Non-pigmented ciliary epithelial cell (primary cell): ENCODE results near the gene NPFFR1.
"Not testable (repeated sequence)": the region's sequence is repeated elsewhere in the genome, so short reads cannot be mapped to it uniquely, and the experiment has no call there.

Source experiments
- DNase-seq: peaks from one replicate; pipeline ENCODE4 v3.0.0-alpha.2; 2010; ENCODE audit warnings: low read depth

The NPFFR1 gene

GRCh38 chr10:70255329-70256299, 28.2 kb downstream of the NPFFR1 start:
- no peak for DNase-seq

DNA sequence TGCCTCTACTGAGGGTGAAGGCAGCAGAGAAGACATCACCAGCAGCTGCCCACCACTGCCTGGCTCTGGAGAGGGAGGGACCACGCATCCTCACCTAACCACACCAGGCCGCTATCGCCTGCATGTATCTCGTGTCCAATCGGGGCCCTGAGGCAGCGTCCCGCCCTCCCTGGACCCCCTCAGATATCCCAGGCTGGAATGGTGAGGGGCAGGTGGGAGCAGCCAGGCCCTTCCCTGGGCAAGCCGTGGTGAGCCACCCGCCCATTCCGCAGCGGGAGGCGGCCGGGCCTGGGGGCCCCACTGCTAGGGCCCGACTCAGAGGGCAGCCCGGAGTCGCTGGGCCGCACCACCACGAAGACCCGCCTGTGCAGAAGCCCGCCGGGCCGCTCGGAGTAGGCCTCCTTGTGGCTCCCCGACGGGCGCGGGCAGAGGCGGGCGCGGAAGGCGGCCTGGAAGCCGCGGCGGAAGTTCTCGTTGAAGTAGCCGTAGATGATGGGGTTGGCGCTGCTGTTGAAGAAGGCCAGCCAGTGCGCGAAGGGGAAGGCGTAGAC, 29.0 kb downstream of the NPFFR1 start:
- no peak for DNase-seq

- DNase-seq: no peak
Measured at GRCh38 chr10:70253878-70254765, 29.7 kb downstream of the NPFFR1 start.

- no peak for DNase-seq
Measured at GRCh38 chr10:70250961-70251680, 32.7 kb downstream of the NPFFR1 start.

DNA sequence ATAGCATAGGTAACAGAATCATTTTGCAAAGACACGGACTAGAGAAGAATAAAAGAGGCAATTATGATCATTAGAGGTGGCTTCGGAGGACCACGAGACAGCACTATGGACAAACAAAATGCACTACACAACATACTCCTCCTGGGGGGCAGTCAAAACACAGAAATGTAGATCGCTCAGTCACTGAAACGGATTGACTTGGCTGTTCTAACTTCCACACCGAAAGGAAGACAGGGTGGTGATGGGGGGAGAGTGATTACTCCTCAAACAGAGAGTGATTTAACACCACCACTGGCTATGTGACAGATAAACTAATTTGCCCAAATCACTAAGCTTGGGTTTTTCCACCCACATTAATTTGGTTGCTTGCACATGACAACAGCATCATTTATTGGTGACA, 36.4 kb downstream of the NPFFR1 start:
- DNase-seq: no peak

GRCh38 chr10:70241081-70241480, 42.7 kb downstream of the NPFFR1 start:
- no peak for DNase-seq

DNA sequence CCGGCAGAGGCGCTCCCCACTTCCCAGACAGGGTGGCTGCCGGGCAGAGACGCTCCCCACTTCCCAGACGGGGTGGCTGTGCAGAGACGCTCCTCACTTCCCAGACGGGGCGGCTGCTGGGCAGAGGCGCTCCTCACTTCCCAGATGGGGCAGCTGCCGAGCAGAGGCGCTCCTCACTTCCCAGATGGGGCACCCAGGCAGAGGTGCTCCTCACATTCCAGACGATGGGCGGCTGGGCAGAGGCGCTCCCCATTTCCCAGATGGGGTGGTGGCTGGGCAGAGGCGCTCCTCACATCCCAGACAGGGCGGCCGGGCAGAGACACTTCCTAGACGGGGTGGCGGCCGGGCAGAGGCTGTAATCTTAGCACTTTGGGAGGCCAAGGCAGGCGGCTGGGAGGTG, 43.8 kb downstream of the NPFFR1 start:
- not testable (repeated sequence) for DNase-seq

DNA sequence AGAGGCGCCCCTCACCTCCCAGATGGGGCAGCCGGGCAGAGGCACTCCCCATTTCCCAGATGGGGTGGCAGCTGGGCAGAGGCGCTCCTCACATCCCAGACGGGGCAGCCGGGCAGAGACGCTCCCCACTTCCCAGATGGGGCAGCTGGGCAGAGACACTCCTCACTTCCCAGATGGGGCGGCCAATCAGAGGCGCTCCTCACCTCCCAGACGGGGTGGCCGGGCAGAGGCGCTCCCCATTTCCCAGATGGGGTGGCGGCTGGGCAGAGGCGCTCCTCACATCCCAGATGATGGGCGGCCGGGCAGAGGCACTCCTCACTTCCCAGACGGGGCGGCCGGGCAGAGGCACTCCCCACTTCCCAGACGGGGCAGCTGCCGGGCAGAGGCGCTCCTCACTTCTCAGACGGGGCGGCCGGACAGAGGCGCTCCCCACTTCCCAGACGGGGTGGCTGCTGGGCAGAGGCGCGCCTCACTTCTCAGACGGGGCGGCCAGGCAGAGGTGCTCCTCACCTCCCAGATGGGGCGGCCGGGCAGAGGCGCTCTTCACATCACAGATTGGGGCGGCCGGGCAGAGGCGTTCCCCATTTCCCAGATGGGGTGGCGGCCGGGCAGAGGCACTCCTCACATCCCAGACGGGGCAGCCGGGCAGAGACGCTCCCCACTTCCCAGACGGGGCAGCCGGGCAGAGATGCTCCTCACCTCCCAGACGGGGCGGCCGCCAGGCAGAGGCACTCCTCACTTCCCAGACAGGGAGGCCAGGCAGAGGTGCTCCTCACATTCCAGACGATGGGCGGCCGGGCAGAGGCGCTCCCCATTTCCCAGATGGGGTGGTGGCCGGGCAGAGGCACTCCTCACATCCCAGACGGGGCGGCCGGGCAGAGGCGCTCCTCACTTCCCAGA, 44.5 kb downstream of the NPFFR1 start:
- DNase-seq: not testable (repeated sequence)

DNA sequence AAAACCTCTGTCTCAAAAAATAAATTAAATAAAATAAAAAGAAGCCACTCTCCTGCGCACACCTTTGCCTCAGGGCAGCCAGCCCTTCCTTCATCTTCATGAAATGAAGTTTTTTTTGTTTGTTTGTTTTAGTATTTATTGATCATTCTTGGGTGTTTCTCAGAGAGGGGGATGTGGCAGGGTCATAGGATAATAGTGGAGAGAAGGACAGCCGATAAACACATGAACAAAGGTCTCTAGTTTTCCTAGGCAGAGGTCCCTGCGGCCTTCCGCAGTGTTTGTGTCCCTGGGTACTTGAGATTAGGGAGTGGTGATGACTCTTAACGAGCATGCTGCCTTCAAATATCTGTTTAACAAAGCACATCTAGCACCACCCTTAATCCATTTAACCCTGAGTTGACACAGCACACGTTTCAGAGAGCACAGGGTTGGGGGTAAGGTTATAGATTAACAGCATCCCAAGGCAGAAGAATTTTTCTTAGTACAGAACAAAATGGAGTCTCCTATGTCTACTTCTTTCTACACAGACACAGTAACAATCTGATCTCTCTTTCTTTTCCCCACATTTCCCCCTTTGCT, 45.8 kb downstream of the NPFFR1 start:
- not testable (repeated sequence) for DNase-seq

DNA sequence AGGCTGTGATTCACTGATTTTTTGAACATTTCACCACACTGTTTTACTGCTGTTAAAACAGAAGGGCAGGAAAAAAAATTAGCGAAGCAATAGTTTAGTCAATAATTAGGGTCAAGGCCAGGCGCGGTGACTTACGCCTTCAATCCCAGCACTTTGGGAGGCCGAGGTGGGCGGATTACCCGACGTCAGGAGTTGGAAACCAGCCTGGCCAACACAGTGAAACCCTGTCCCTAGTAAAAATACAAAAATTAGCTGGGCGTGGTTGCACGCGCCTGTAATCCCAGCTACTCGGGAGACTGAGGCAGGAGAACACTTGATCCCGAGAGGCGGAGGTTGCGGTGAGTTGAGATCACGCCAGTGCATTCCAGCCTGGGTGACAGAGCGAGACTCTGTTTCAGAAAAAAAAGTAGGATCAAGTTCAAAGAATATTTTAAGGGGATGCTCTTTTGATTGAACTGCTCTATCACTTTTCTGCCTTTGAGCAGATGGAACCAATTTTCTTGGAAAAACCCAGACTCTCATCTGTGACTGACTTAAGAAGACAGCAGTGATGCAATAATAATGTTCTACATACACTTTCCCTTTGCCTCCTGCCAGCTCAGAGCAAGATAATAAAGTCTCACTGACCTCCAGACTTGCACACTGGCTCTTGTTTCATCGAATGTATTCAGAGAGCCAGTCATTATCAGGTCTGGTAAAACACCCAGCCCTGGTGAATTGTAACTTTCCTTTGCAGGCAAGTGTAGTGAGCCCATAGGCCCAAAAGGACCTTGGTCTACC, 48.9 kb downstream of the NPFFR1 start:
- peak; percentile 30 for DNase-seq

- no peak for DNase-seq
Measured at GRCh38 chr10:70233939-70234300, 49.9 kb downstream of the NPFFR1 start.

DNA sequence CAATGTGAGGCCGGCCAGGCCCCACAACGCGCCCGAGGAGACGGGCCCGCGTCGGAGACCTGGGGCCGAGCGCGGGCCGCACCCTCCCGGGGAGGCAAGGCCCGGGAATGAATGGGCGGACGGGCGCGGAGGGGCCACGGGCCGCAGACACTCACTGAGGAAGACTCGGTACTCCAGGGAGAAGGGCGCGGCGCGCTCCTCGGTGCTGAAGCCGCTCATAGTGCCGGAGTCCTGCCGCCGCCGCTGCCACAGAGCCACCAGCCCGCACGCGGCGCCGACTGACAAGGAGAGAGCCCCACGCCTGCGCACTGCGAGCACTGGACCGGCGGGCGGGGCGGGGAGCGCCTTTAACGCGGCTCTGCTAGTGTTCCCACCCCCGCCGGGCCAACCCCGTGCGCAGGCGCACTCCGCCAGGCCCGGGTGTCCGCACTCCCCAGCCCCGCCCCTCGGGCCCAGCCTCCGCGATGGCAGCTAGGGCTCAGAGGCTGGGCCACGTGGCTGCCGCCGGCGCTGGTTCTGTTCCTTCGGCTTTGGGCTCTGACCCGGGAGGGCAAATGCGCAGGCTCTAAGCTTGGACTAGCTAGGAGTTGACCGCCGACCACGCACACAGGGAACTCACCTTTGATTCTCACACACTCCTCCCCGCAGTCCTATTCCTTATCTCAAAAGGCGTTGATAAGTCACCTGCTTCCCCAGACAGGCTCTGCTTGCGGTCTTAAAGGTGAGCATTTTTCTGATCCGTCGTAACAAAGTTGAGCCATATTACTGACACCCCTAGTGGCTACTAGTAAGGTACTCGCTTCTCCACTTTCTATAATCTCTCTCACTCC, 50.5 kb downstream of the NPFFR1 start, which contains the start of gene PPA1:
Gene PPA1 (minus strand): TSS at position 321 of the 830 bp plus-strand sequence. CDS start 102 bp downstream, at position 219.
- DNase-seq: peak; percentile 60

DNA sequence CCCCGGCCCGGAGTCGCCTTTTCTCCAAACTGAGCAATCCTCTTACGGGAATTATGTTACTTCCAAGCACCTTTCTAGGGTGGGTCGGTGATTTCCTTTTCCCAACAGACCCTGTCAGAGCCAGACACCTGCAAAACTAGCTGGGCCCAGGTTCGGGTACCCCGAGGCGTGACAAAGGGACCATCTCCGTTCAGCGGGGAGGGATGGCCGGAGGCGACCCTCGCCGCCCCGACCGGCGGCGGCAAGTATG, 51.0 kb downstream of the NPFFR1 start:
- no peak for DNase-seq

GRCh38 chr10:70232155-70232858, 51.5 kb downstream of the NPFFR1 start:
- DNase-seq: no peak

DNA sequence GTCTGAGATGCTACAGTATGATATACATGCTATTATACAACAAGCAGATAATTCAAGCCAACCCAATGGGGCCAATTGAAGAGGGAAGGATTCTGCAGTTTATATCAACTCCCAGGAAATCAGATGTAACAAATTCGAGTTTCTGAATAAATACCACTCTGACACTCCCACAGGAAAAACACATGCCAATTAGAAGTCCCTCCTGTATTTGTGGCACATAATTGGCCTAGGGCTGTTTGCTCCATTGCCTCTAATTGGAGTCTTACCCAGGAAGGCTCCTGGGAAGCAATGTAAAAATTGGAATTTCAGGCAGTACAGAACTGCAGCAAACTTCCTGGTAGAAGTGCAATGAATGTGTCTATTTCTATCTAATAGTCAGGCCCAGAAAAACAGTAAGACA, 55.3 kb downstream of the NPFFR1 start:
- DNase-seq: no peak

GRCh38 chr10:70227548-70228320, 56.1 kb downstream of the NPFFR1 start:
- no peak for DNase-seq

DNA sequence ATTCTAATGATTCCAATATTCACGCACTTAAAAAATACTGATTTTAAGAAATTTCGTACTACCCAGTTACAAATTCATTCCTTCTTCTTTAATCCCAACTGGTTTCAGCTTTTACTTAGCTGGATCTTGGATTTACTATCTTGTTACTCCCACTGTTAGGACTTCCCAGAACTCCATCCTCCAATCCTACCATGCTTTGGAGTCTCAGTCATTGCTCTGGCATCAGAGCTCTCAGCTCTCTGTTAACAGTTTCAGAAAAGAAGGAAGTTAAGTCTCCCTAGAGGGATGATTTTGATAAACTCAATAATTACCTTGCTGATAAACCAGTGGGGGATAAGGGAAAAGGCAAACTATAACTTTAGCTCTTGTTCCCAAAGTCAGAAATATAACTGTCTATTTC, 60.1 kb downstream of the NPFFR1 start:
- no peak for DNase-seq
